ENCODE results near the gene KASH5.

GRCh38 chr19:49398001-49398615 lies 10.1 kb downstream of the KASH5 start:
- TF ChIP-seq CTCF (IDR thresholded peaks at IDR 0.05) (no peak), POLR2AphosphoS5 (IDR thresholded peaks at IDR 0.05; ENCODE audit: insufficient read depth in 1 of 2, low read depth in 1 of 2) (no peak), POLR2A (IDR thresholded peaks at IDR 0.05) (no peak)
